Glomerular visceral epithelial cell (primary cell): ENCODE measurements around the gene EEF2KMT.
A peak's percentile ranks its signal among the peaks of the same experiment; 100 is the strongest.
"Not testable (repeated sequence)": the region's sequence is repeated elsewhere in the genome, so short reads cannot be mapped to it uniquely, and the experiment has no call there.

Source experiments
- DNase-seq: peaks from one replicate; pipeline ENCODE4 v3.0.0-alpha.2; 2016; ENCODE audit errors: extremely low spot score

Gene EEF2KMT

GRCh38 chr16:5097470-5098220, at the start of gene EEF2KMT:
Gene EEF2KMT, minus strand, starts transcription at chr16:5097795. Its CDS starts 56 bp downstream, at chr16:5097739.
- DNase-seq = peak; percentile 99

GRCh38 chr16:5144621-5144956, 47.0 kb upstream of the EEF2KMT start:
- not testable (repeated sequence) for DNase-seq

GRCh38 chr16:5143761-5144620, 46.4 kb upstream of the EEF2KMT start:
- DNase-seq = no peak

GRCh38 chr16:5140151-5140550, 42.6 kb upstream of the EEF2KMT start:
- not testable (repeated sequence) for DNase-seq

GRCh38 chr16:5134739-5135452, 37.3 kb upstream of the EEF2KMT start:
- not testable (repeated sequence) for DNase-seq

GRCh38 chr16:5132915-5133600, 35.5 kb upstream of the EEF2KMT start:
- not testable (repeated sequence) for DNase-seq

- DNase-seq = not testable (repeated sequence)
These were observed 33.9 kb upstream of the EEF2KMT start for GRCh38 chr16:5131467-5132004.

- DNase-seq = peak; percentile 71
These were observed 19.9 kb upstream of the EEF2KMT start for GRCh38 chr16:5117300-5118087.

GRCh38 chr16:5116780-5117295, 19.2 kb upstream of the EEF2KMT start:
- DNase-seq = not testable (repeated sequence)

GRCh38 chr16:5110933-5111332, 13.3 kb upstream of the EEF2KMT start:
- DNase-seq = not testable (repeated sequence)

- DNase-seq = no peak
These were observed 11.0 kb upstream of the EEF2KMT start for GRCh38 chr16:5108505-5109158.

GRCh38 chr16:5105039-5105438, 7.4 kb upstream of the EEF2KMT start:
- DNase-seq = not testable (repeated sequence)

GRCh38 chr16:5103296-5104032, 5.9 kb upstream of the EEF2KMT start:
- DNase-seq = not testable (repeated sequence)

- not testable (repeated sequence) for DNase-seq
These were observed 1.6 kb upstream of the EEF2KMT start for GRCh38 chr16:5099174-5099573.

GRCh38 chr16:5098221-5099159, 895 bp upstream of the EEF2KMT start:
- DNase-seq = peak; percentile 55

GRCh38 chr16:5097061-5097469, 530 bp downstream of the EEF2KMT start:
- DNase-seq = peak; percentile 12

GRCh38 chr16:5096437-5097060, 1.0 kb downstream of the EEF2KMT start:
- not testable (repeated sequence) for DNase-seq
